ENCODE measurements around the gene C19orf25. TPM values are rescaled to one million over a fixed set of nuclear protein-coding genes. Genes with fewer than 3 reads are reported as not detected.

C19orf25 gene
- total and polyA plus RNA-seq, 9 of the 15 experiments (the other 6 are each of a cell fraction or from before 2014, with no cell fraction given) = 0.79 to 96.0 (median 36.1) TPM

- no peak for TF ChIP-seq PBX2 (CRISPR knock-in tag; IDR thresholded peaks at IDR 0.05; ENCODE audit: low read depth)
- no peak for TF ChIP-seq PBX2 (tag; conservative IDR thresholded peaks at IDR 0.05; ENCODE audit: low read depth)
- peak; percentile 92 for TF ChIP-seq JUND (IDR thresholded peaks at IDR 0.05; ENCODE audit: borderline replicate concordance, low read depth, low read length)
- peak; percentile 83; the same call in 1 of the 3 replicates for TF ChIP-seq JUND (tag; IDR thresholded peaks at IDR 0.05; ENCODE audit: borderline replicate concordance, low read depth, low read length)
- no peak for TF ChIP-seq BRD4 (IDR thresholded peaks at IDR 0.05)
- TF ChIP-seq POLR2A (conservative IDR thresholded peaks at IDR 0.05) = peak; percentile 60
- TF ChIP-seq NFIC (IDR thresholded peaks at IDR 0.05) = no peak
- no peak for TF ChIP-seq ZNF668 (CRISPR knock-in tag; IDR thresholded peaks at IDR 0.05)
- TF ChIP-seq UBTF (IDR thresholded peaks at IDR 0.05; ENCODE audit: borderline replicate concordance in 1 of 2, low read depth in 2 of 2, low read length in 2 of 2) = 0 out of 4 replicates have a peak, but pooled peaks of 1 of the 2 experiments have one; percentile 47
- TF ChIP-seq NR2C2 (CRISPR knock-in tag; IDR thresholded peaks at IDR 0.05) = no peak
- TF ChIP-seq NR2C2 (tag; IDR thresholded peaks at IDR 0.05) = no peak
- no peak for TF ChIP-seq MCM2 (IDR thresholded peaks at IDR 0.05; ENCODE audit: low read depth)
- TF ChIP-seq USF1 (CRISPR knock-in tag; IDR thresholded peaks at IDR 0.05) = no peak
- no peak for TF ChIP-seq SIN3A (IDR thresholded peaks at IDR 0.05; ENCODE audit: borderline replicate concordance in 2 of 2, control insufficient read depth in 1 of 2, low read depth in 2 of 2, low read length in 2 of 2)
- TF ChIP-seq POLR2AphosphoS5 (IDR thresholded peaks at IDR 0.05; ENCODE audit: control insufficient read depth, insufficient read depth, low read depth, low read length) = 0 out of 2 replicates have a peak, but pooled peaks have one; percentile 27
- TF ChIP-seq GMEB1 (CRISPR knock-in tag; IDR thresholded peaks at IDR 0.05) = no peak
- no peak for TF ChIP-seq PTRF (tag; IDR thresholded peaks at IDR 0.05)
- TF ChIP-seq PHB (CRISPR knock-in tag; IDR thresholded peaks at IDR 0.05) = no peak
- TF ChIP-seq ZNF3 (CRISPR knock-in tag; IDR thresholded peaks at IDR 0.05) = no peak
Observed at GRCh38 chr19:1492474-1493006, 13.5 kb upstream of the C19orf25 start (continued).

Measured in K562 (cell line).